Testis (tissue), 2 donors: ENCODE results near the gene ALG8.

Source experiments
- POLR2A ChIP-seq: fragments of 450-650 bp; IDR thresholded peaks from one replicate; pipeline ENCODE4 v1.6.1; 2017; ENCODE audit warnings: antibody characterized with exemption, mild to moderate bottlenecking, moderate library complexity
- TF ChIP-seq, protein P1 (sequence below), 3 experiments: fragments of 450-650 bp in 2 of 3; fragments of 200-600 bp in 1 of 3; sonication (generic) in 1 of 3; IDR thresholded peaks; one replicate each; pipeline ENCODE4 v1.5.1; 2016 to 2019; ENCODE audit warnings: antibody characterized with exemption in 3 of 3, mild to moderate bottlenecking in 2 of 3, moderate library complexity in 1 of 3

DNA sequence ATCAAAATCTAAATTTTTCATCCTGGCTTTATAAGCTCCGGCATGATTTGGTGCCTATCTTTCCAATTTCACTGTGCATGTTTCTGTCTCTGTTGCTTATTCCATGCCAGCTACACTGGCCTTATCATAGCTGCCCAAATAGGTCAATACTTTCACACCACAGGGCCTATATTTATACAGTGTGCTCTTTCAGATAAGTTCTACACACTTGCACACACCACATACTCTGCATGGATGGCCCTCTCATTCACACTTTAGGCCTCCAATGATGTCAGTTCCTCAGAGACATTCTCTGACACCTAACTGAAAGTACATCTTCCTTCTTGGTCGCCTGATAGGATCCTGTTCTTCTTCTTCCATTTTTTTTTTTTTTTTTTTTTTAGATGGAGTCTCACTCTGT, 7.0 kb downstream of the ALG8 start:
- TF ChIP-seq POLR2A, result no peak
- TF ChIP-seq, protein P1, sequence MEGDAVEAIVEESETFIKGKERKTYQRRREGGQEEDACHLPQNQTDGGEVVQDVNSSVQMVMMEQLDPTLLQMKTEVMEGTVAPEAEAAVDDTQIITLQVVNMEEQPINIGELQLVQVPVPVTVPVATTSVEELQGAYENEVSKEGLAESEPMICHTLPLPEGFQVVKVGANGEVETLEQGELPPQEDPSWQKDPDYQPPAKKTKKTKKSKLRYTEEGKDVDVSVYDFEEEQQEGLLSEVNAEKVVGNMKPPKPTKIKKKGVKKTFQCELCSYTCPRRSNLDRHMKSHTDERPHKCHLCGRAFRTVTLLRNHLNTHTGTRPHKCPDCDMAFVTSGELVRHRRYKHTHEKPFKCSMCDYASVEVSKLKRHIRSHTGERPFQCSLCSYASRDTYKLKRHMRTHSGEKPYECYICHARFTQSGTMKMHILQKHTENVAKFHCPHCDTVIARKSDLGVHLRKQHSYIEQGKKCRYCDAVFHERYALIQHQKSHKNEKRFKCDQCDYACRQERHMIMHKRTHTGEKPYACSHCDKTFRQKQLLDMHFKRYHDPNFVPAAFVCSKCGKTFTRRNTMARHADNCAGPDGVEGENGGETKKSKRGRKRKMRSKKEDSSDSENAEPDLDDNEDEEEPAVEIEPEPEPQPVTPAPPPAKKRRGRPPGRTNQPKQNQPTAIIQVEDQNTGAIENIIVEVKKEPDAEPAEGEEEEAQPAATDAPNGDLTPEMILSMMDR (IDR thresholded peaks at IDR 0.05), result no peak
